A549 (cell line): ENCODE results near the gene RPTOR.

Experiments
- POLR2A ChIP-seq: IDR thresholded peaks from 2 replicates; pipeline ENCODE4 v1.6.1; 2012; ENCODE audit warnings: mild to moderate bottlenecking, low read length
- TF ChIP-seq, protein P1 (sequence below): fragments of >200 bp; sonication (Bioruptor Twin); formaldehyde crosslinking; IDR thresholded peaks from 3 replicates; pipeline ENCODE4 v1.5.1; 2016

DNA sequence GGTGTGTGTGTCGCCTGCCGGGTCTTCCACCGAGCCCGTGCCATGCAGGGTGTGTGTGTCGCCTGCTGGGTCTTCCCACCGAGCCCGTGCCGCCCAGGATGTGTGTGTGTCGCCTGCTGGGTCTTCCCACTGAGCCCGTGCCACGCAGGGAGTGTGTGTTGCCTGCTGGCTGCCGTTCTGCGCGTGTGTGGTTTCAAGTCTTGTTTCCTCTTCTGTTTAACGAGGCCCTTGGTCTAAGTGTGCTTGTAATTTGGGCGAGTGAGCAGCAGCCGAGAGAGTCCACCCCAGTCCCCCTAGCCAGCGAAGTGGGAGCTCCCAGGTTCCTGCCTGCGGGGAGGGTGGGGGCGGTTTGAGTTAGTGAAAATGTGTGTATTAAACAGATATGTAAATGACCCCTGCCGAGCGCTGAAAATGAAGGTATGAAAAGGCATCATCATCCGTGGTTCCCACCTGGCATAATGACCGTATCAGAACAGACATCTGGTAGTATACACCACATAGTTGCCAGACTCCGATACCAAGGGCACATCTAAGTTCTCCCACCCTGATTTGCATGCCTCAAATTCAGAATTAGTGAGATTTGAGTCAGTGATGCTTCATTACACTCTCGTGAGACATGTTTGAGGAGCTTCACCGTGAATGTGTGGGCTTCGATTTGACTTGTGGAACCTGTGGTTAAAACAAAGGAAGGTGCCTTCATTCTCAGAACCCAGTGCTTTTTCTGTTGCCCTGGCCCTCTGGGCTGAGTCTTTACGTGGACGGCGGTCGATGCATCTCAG is 332.5 kb downstream of the RPTOR start:
- TF ChIP-seq POLR2A = no peak
- TF ChIP-seq, protein P1, sequence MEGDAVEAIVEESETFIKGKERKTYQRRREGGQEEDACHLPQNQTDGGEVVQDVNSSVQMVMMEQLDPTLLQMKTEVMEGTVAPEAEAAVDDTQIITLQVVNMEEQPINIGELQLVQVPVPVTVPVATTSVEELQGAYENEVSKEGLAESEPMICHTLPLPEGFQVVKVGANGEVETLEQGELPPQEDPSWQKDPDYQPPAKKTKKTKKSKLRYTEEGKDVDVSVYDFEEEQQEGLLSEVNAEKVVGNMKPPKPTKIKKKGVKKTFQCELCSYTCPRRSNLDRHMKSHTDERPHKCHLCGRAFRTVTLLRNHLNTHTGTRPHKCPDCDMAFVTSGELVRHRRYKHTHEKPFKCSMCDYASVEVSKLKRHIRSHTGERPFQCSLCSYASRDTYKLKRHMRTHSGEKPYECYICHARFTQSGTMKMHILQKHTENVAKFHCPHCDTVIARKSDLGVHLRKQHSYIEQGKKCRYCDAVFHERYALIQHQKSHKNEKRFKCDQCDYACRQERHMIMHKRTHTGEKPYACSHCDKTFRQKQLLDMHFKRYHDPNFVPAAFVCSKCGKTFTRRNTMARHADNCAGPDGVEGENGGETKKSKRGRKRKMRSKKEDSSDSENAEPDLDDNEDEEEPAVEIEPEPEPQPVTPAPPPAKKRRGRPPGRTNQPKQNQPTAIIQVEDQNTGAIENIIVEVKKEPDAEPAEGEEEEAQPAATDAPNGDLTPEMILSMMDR = no peak
